NOMO-1 treated with dmso at 0.1 percent for 144 hours (cell line): Measurements from ENCODE around the gene USP38.
"Not testable (repeated sequence)": the region's sequence is repeated elsewhere in the genome, so short reads cannot be mapped to it uniquely, and the experiment has no call there.

Experiments
- DNase-seq: peaks from one replicate; lab custom pipeline; 2025; ENCODE audit not compliant: unreplicated experiment; lab: John Stamatoyannopoulos, UW

USP38 gene, protein sequence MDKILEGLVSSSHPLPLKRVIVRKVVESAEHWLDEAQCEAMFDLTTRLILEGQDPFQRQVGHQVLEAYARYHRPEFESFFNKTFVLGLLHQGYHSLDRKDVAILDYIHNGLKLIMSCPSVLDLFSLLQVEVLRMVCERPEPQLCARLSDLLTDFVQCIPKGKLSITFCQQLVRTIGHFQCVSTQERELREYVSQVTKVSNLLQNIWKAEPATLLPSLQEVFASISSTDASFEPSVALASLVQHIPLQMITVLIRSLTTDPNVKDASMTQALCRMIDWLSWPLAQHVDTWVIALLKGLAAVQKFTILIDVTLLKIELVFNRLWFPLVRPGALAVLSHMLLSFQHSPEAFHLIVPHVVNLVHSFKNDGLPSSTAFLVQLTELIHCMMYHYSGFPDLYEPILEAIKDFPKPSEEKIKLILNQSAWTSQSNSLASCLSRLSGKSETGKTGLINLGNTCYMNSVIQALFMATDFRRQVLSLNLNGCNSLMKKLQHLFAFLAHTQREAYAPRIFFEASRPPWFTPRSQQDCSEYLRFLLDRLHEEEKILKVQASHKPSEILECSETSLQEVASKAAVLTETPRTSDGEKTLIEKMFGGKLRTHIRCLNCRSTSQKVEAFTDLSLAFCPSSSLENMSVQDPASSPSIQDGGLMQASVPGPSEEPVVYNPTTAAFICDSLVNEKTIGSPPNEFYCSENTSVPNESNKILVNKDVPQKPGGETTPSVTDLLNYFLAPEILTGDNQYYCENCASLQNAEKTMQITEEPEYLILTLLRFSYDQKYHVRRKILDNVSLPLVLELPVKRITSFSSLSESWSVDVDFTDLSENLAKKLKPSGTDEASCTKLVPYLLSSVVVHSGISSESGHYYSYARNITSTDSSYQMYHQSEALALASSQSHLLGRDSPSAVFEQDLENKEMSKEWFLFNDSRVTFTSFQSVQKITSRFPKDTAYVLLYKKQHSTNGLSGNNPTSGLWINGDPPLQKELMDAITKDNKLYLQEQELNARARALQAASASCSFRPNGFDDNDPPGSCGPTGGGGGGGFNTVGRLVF

DNA sequence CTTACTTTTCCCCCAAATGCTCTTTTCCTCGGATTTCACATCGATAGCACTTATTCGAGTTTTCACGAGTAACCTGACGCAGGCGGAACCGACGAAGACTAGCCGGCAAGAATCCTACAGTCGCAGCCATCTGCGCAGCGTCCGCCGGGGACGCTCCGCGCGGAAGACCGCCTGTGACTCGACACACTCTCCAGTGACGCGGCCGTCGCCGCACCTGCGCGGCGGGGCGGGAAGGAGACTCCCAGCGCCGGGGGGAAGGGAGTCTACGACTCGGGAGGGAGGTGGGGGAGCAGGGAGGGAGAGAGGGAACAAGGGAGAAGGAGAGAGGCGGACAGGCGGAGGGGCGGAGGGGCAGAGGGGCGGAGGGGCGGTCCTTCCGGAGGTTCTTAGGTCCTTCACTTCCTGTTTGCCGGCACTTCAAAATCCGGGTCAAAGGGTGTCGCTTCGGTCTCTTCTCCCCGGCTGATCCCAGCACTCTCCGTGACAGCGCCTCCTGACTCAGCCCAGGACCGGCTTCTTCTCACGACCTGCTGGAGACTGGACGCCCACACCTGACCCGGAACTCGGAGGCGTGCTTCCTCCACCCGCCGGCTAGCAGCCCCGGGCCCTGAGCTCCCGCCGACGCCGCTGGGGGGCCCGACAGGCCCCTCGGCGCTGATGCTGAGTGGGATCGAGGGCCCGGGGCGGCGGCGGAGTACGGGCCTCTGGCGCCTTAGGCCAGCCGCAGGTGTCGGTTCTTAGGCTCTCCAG, at the start of gene USP38:
TSS of gene USP38 (plus strand) at position 415 of the 750 bp plus-strand sequence. CDS start 534 bp downstream, outside the sequence.
- DNase-seq: peak; percentile 87

DNA sequence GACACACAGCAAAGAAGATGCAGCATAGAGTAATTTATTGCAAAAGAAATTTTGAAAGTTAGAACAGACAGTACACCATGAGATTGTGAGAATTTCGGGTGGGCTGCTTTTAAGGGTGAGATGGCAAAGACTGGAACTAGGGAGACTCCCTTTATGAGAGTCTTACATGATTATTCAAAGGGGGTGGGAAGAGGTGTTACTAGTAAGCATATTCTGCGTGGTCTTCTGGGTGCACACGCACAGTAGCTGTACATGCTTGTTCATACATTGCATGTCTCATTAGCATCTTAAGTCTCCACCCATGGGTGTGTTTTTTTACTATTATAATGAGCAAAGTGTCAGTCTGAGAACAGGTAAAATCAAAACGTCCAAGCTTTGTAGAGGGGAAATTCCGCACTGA, 49.4 kb upstream of the USP38 start:
- no peak for DNase-seq

DNA sequence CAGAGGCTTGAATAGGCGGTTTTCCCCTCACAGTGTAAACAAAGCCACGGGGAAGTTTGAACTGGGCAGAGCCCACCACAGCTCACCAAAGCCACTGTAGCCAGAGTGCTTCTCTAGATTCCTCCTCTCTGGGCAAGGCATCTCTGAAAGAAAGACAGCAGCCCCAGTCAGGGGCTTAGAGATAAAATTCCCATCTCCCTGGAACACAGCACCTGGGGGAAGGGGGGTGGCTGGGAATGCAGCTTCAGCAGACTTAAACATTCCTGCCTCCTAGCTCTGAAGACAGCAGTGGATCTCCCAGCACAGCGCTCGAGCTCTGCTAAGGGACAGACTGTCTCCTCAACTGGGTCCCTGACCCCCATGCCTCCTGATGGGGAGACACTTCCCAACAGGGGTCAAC, 44.0 kb upstream of the USP38 start:
- DNase-seq: no peak

DNA sequence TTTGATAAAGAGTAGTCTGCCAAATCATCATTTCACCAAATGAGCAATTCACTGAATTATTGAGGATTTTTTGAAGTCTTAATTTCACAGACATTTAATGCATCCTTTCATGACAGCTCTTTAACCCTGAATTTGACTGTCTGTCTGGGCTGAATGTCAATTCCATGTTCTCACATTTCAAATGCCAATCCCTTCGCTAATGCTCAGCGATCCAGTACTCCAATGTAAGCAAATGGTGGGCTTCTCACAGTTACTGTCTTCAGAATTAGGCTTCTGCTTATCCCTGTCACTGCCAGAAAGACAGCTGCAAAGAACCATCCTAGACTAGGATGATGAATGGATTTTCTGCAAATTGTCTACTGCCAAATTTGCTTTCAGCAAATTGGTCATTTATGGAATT, 36.2 kb upstream of the USP38 start:
- DNase-seq: no peak

DNA sequence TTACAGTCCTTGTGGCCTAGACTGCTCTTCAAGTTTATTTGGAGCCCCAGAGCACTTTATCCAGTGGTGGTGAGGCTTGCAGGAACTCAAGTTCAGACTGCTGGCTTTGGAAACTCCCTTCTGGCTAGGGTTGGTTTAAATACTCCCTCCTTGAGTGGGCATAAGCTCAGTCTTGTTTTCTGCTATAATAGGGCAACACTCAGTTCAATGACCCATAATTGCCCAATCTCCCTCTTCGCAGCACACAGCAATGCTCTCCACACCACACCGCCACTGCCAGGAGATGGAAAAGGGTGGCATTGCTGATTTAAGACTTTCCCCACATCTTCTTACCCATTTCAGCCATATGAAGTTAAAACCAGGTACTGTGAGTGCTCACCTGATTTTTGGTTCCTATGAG, 27.9 kb upstream of the USP38 start:
- no peak for DNase-seq

DNA sequence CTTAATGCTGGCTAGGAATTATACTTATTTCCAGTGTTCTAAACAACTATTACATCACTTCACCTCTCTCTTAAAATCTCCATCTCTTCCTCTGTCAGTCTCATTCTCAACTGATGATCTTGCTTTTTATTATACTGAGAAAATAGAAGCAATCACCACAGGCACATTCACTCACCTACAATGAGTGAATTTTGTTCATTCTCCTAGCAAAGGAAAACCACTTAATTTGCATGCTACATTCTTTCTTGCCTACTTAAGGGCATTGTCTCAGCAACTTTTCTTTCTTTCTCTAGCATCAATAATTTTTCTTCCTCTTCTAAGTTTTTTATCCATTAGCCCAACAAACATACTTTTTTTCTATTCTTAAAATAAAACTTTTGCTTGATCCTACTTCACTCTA, 21.1 kb upstream of the USP38 start:
- DNase-seq: no peak

DNA sequence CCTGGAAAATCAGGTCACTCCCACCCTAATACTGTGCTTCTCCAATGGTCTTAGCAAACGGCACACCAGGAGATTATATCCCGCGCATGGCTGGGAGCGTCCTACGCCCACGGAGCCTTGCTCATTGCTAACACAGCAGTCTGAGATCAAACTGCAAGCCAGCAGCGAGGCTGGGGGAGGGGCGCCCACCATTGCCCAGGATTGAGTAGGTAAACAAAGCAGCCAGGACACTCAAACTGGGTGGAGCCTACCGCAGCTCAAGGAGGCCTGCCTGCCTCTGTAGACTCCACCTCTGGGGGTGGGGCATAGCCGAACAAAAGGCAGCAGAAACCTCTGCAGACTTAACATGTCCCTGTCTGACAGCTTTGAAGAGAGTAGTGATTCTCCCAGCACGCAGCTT, 18.0 kb upstream of the USP38 start:
- not testable (repeated sequence) for DNase-seq

DNA sequence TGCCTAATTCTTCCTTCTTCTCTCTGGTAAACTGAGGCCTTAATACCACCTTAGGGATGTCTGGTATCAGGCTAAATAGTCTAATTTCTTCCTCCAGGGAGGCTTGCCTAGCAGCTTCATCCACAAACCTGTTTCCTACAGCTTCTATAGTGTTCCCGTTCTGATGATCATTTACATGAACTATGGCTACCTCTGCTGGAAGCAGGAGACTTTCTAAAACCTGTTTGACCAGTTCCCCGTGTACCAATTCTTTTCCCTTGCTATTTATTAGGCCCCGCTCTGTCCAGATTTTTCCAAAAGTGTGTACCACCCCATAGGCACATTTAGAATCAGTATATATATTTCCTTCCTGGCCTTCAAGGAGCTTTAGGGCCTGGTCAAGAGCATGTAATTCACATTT, 5.8 kb upstream of the USP38 start:
- no peak for DNase-seq

DNA sequence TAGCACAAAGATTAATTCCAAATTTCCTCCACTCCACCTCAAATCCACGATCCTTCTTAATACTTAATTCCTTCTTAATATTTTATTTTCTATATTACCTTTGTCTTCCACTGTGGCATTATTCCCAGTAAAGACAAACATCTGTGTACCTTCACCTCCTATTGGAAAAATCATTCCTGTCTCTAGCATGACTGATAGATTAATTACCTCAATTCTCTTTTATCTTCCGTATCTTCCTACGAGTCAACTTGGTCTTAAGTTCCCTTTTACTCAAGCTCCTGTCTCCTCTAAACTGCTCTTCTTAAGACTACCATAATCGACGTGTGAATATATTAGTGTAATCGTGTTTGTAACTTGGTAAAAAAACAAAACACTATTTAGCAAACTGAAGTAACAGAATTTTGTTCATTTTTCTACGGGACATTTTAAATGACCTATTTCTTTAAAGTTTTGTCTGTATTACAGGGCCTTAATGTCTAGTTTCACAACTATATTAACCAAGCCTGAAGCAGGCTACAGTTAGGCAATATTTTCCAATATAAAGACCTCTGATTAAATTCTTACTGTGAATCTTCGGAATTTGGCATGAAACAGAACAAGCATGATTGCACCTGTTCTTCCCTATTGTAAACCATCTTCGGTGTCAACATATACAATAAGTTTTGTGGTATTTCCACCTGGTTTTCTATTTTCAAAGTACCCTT, 1.1 kb upstream of the USP38 start:
- DNase-seq: no peak

DNA sequence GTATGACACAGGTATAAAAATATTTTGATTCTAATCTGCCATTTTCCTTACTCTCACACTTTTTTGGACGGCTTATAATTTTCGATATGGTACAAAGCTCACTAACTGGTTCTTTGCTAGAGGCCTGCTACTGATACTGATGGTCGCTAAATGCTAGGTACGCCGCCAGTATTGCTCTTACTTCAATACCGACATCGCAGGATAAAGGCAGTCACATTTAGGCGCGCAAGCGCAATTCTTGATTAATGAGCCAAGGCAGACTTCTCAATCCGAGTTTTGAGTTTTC, 557 bp upstream of the USP38 start:
- no peak for DNase-seq

DNA sequence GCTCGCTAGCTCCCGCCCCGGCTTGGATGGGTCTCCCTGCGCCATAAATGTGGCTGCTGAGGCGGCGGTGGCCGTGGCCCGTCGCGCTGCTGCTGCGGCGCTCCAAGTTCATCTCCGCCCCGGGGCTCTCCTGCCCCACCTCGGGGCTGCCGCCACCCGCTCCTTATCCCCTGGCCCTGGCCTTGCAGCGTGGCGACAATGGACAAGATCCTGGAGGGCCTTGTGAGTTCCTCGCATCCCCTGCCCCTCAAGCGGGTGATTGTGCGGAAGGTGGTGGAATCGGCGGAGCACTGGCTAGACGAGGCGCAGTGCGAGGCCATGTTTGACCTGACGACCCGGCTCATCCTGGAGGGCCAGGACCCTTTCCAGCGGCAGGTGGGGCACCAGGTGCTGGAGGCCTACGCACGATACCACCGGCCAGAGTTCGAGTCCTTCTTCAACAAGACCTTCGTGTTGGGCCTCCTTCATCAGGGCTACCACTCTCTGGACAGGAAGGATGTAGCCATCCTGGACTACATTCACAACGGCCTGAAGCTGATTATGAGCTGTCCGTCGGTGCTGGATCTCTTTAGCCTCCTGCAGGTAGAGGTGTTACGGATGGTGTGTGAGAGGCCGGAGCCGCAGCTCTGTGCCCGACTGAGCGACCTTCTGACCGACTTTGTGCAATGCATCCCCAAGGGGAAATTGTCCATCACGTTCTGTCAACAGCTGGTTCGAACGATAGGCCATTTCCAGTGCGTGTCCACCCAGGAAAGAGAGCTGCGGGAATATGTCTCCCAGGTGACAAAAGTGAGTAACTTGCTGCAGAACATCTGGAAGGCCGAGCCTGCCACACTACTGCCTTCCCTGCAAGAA, 763 bp downstream of the USP38 start:
- DNase-seq: no peak

DNA sequence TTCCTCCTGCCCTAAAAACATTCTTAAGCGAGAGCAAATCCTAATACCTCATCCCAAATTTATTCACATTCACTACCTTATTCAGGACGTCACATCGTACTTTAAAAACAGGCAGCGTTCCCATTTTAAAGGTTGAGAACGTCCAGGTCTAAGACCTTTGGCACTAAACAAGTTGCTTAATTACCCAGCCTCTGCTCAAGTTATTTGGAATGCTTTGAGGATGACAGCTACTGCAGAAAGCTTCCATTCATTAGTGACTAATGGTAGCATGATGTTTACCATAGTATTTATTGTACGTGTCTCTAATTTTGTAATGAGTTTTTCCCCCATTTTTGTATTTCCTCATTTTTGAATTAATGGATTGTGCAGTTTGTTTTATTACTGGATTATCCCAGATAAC, 1.5 kb downstream of the USP38 start:
- no peak for DNase-seq

DNA sequence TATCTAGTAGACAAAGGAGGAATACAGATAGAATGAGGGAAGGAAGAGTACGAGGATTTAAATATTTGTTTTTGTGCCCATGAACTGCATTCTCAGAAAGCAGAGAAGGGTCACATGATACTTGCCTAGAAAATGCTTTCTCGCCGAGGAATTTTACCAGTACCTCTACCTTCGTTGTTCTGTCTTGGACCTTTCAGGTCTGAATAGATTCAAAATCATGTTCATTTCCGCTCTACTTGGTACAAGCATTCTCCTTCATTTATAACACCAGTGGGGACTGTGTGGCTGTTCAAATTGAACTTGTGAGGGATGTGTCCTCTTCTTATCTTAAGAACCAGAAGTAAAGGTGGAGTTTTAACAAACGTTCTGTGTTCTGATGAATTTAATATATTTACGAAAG, 1.9 kb downstream of the USP38 start:
- no peak for DNase-seq

DNA sequence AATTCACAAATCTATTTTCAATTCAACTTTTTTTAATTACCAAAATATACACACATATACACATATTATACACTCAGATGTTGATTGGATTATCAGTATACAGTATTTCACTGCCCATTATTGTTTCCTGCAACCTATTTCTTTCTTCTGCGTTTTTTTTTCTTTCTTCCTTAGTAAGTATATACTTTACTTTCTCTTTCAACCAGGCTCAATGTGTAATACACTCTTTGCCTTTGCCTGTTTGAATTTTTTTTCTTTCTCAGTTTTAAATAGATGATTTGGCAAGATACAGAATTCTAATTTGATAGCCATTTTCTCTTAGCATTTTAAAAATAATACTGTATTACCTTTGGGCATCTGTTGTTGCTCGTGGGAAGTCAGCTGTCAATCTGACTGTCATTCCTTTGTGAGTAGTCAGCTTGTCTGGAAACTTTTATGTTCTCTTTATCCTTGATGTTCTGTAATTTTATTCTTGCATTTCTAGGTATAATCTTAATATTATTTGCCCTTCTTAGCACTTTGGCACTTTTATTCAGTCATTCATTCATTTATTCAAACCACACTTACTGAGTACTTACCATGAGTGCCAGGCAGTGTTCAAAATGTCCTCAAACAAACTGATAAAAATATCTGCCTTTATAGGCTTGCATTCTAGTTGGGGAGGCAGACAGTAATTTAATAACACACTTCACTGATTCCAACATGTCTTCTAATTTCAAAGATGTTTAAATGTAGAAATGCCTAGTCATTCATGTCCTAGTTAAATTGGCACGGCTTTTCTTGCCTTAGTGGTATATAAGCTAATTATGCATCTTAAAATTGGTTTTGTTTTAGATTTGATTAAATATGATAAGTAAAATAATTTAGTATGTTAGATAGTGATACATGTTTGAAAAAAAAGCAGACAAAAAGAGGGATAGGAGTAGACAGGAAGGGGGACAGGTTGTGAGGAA, 3.7 kb downstream of the USP38 start:
- DNase-seq: no peak

DNA sequence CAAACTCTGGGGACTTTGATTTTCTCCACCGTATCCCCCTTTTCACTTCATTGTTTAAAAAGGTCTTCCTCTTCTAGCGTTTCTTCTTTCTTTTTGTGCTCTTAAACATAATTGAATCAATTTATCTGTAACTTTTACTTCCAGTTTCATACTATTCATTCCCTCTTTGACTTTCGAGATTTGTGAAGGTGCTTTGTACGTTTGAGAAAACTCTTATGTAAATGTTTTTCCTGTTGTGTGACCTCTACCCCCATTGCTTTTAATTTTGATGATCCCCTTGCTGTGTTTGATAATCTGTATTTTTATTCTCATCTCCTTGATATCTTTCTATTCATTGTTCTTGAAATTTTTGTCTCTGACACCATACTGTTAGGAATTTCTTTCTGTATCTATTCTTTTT, 4.8 kb downstream of the USP38 start:
- DNase-seq: no peak

DNA sequence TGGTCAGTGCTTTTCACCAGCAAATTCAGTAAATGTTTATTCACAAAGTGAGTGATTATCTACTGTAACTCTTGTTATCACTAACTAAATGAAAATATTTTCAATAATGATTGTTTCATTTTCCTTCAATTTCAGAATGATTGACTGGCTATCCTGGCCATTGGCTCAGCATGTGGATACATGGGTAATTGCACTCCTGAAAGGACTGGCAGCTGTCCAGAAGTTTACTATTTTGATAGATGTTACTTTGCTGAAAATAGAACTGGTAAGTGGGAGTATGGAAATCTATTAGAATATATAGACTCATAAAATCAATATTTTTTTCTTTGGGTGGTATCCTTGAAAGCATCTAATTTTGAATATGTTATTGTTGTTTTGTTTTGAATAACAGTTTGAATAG, 10.9 kb downstream of the USP38 start:
- no peak for DNase-seq

DNA sequence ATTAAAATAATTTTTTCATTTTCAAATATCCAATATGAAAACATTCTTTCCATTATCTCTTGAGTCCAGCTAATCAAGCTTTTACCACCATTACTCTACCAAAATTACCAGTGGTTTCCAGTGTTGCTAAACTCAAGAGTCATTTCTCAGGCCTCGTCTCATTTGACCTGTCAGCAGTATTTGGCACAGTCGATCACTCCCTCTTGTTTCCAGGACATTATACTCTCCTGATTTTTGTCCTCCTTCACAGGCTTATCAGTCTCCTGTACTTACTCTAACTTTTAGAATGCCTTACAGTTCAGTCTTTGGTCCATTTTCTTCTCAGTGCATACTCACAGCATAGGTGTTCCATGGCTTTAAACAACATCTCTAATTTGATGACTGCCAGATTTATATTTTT, 11.6 kb downstream of the USP38 start:
- DNase-seq: no peak

DNA sequence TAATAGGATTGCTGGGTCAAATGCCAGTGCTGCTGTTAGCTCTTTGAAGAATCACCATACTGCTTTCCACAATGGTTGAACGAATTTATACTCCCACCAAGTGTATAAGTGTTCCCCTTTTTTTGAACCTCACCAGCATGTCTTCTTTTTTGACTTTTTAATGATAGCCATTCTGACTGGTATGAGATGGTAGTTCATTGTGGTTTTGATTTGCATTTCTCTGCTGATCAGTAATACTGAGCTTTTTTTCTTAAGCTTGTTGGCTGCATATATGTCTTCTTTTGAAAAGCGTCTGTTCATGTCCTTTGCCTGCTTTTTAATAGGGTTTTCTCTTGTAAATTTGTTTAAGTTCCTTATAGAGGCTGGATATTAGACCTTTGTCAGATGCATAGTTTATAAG, 14.8 kb downstream of the USP38 start:
- no peak for DNase-seq

DNA sequence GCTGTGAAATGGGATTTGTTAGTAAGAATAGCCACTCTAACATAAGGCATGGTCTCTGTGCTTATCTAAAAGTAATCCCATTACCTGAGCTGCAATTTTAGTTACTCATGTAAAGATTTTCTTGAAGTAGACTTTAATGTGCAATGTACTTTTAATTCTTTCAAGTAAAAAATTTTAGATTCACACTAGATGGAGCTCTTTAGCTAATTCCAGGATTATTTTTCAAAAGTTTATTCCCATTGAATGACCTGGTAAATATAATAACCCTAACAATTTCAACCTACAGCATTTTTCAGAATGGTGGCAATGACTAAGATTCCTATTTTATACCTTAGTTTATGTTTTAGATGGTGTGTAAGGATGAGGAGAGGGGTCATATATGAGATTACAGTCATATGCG, 18.1 kb downstream of the USP38 start:
- DNase-seq: no peak
